Stomach (tissue), 9 donors: ENCODE data around the gene NUDT1. TPM values are rescaled to one million over a fixed set of nuclear protein-coding genes. Genes with fewer than 3 reads are reported as not detected.
A peak's percentile ranks its signal among the peaks of the same experiment; 100 is the strongest.

Source experiments
- DNase-seq, 2 donors: peaks; one replicate each; pipeline versions ENCODE4 v3.0.0 to v3.0.0-alpha.2; 2013 to 2019
- H3K27ac ChIP-seq, 5 donors: fragments of 200-600 bp in 4 of 5; sonication (generic) in 4 of 5; one replicate each; pipeline ENCODE4 v1.5.1; 2013 to 2019; ENCODE audit warnings: mild to moderate bottlenecking in 1 of 5, moderate library complexity in 1 of 5
- H3K27me3 ChIP-seq, 3 donors: fragments of 200-600 bp; sonication (generic); one replicate each; pipeline ENCODE4 v1.5.1; 2017 to 2019; ENCODE audit warnings: mixed run types in 1 of 3
- H3K36me3 ChIP-seq, 4 donors: fragments of 200-600 bp; sonication (generic); 1 replicate in 3 of 4; 2 replicates in 1 of 4; pipeline ENCODE4 v1.5.1; 2016 to 2019
- H3K4me1 ChIP-seq, 4 donors: fragments of 200-600 bp; sonication (generic); one replicate each; pipeline ENCODE4 v1.5.1; 2016 to 2019
- H3K4me3 ChIP-seq, 4 donors: fragments of 200-600 bp; sonication (generic) in 3 of 4; one replicate each; pipeline ENCODE4 v1.5.1; 2016 to 2019; ENCODE audit warnings: mild to moderate bottlenecking in 1 of 4
- H3K9me3 ChIP-seq, 4 donors: fragments of 200-600 bp; sonication (generic); one replicate each; pipeline ENCODE4 v1.5.1; 2016 to 2019
- CTCF ChIP-seq, 7 experiments: fragments of 450-650 bp in 4 of 7; fragments of 200-600 bp in 3 of 7; sonication (generic) in 3 of 7; IDR thresholded peaks; one replicate each; pipeline ENCODE4 v1.5.1; 2016 to 2019; ENCODE audit warnings: antibody characterized with exemption in 7 of 7, control low read depth in 2 of 7, mild to moderate bottlenecking in 1 of 7
- EP300 ChIP-seq: sonication (generic); formaldehyde crosslinking; IDR thresholded peaks from one replicate; pipeline ENCODE4 v1.6.1; 2017; ENCODE audit warnings: antibody characterized with exemption
- POLR2A ChIP-seq, 4 donors: fragments of 450-650 bp; IDR thresholded peaks; one replicate each; pipeline ENCODE4 v1.6.1; 2016; ENCODE audit warnings: antibody characterized with exemption in 4 of 4, control low read depth in 2 of 4, mild to moderate bottlenecking in 1 of 4, moderate library complexity in 1 of 4
- POLR2AphosphoS5 ChIP-seq, 3 donors: sonication (generic); formaldehyde crosslinking; IDR thresholded peaks; one replicate each; pipeline ENCODE4 v1.6.1; 2016; ENCODE audit warnings: antibody characterized with exemption in 3 of 3
- WGBS, 5 donors: extraction: QIAGEN DNeasy Blood & Tissue Kit in 3 of 5; methylation state at CpG; one replicate each; pipeline versions ENCODE4 v1.1.5 to v1.1.7; 2013 to 2018; 5-methylcytosine and 5-hydroxymethylcytosine counted together
- intact Hi-C: fragments of 100-400 bp; cut with DNase I; formaldehyde crosslinking; loops from one replicate; pipeline ENCODE4 v1.15.1; 2023; ENCODE audit warnings: low total_unique reads
- polyA plus RNA-seq, 3 donors: library from polyadenylated mRNA; stranded (reverse); fragments of 200-250 nt; gene quantifications; one replicate each; pipeline ENCODE4 v1.2.3, GENCODE V29; 2013
- total RNA-seq, 5 donors: library from RNA; depleted of rRNA; stranded (reverse); fragments of >200 nt; gene quantifications; one replicate each; pipeline versions ENCODE4 v1.1.0 to v1.2.3, GENCODE V29; 2014 to 2016
- donor health status: healthy with polysubstance abuse.
- donor health status: Bipolar disorder and iron deficiency.
- donor health status: healthy.

The NUDT1 gene
- total and polyA plus RNA-seq, 8 donors, result 4.6 to 37.1 (median 12.0) TPM; not detected in 2

DNA sequence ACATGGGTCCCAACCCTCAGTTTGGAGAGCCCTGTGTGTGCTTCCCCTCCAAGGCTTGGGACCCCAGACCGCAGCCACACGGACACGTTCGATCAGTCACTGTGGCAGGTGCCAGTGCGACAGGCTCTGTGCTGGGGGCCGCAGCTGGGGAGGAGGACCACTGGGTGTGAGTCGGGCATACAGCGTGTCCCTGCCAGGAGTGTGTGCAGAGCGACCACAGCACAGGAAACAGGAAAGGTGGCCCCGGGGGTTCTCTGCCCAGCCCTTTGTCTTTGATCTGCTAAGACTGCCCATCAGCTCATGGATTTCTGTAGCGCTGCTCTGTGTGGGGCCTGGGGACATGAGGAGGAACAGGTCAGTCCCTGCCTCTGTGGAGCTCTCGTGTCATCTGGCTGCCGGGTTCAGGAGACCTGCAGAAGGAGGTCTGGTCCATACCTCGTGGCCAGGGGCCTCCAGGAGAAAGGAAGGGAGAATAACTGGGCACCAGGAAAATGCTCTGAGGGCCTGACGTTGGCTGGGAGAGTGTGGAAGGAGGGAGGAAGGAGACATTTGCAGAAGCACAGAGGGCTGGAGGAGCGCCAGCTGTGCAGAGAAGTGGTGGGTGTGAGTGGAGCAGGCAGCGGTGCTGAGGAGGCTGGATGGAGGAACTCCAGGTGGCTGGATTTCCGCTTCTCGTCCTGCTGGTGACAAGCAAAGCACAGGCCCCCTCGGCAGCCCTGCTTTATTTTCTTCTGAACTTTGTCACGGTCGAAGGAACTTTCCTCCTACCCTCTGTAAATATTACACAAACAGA is 4.1 kb downstream of the NUDT1 start:
- no peaks in the 10 kb centered on the region for H3K27me3 ChIP-seq
- H3K27ac ChIP-seq, result no peak overlapping the region
- H3K9me3 ChIP-seq, result no peaks in the 10 kb centered on the region
- peaks cover 0 to 3% (median 0%) of the 10 kb centered on the region in 4 donors for H3K36me3 ChIP-seq
- DNase-seq, result peak; percentile 28 to 62
- no peak for TF ChIP-seq EP300
- no peak for TF ChIP-seq POLR2A (IDR thresholded peaks at IDR 0.05)
- TF ChIP-seq CTCF (IDR thresholded peaks at IDR 0.05), result no peak
- no peak for TF ChIP-seq POLR2AphosphoS5 (IDR thresholded peaks at IDR 0.05)
- H3K4me3 ChIP-seq, result no peak overlapping the region
- peaks cover 12 to 41% (median 19%) of the 10 kb centered on the region in 4 donors for H3K4me1 ChIP-seq
- intact Hi-C loops, result loop anchor here (10.0 kb wide), 1 partner anchor 99 kb away; no protein-coding TSS in a partner anchor
- WGBS, 5 donors, result 62 to 75% (median 75%) methylated on average over 18 to 22 of the region's 22 CpGs

DNA sequence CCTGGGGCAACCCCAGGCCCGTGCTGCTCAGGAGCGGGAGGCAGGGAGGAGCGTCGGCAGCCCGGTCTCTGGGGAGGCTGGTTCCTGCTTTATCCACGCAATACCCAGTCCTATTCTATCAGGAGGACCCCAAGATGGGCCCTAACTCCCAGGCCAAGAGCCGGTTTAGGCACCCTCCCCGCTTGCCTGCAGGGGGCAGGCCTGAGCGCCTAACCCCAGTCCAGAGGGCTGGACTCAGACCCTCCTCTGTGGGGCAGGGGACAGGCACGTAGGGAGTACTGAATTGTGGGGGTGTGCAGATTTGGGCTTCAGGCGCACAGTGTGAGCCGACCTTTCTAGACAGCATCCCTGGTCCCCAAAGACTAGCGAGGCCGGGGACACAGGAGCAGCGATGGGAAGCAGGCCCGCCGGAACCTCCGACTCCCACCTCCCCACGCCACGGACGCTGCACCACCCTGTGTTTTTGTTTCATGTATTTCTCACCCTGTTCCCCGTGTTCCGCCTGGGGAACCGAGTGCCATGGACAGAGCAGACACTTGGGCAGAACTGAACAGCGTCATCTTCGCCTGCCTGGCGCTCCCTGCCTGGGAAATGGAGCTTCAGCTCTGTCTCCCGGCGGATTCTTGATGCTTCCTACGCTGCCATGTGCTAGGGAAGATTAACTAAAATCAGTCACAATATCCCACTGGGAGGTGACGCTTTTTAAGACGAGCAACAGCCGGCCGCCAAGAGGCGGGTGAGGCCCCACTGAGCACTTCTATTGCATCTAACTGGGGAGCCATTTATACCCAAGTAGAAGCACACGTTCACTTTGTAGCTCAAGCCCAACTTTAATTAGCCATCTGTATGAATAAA is 5.3 kb downstream of the NUDT1 start:
- Histone ChIP-seq H3K4me3 (no peak overlapping the region), H3K27me3 (no peaks in the 10 kb centered on the region), H3K4me1 (peaks cover 7 to 33% (median 12%) of the 10 kb centered on the region in 4 donors), H3K27ac (no peak overlapping the region), H3K36me3 (peaks cover 0 to 6% (median 3%) of the 10 kb centered on the region in 4 donors), H3K9me3 (no peaks in the 10 kb centered on the region)
- intact Hi-C loops, result loop anchor here (10.0 kb wide), 1 partner anchor 97 kb away; no protein-coding TSS in a partner anchor
- WGBS, 5 donors, result 72 to 80% (median 75%) methylated on average over 27 to 36 of the region's 36 CpGs
- peak in 1 of 2 donors; percentile 55 for DNase-seq
- TF ChIP-seq CTCF (IDR thresholded peaks at IDR 0.05), result peak in 4 of 7 experiments; percentile 33 to 44 (median 38)
- TF ChIP-seq EP300, result no peak

GRCh38 chr7:2248984-2249694 is 7.1 kb downstream of the NUDT1 start:
- H3K4me3 ChIP-seq, result no peak overlapping the region
- no peak for TF ChIP-seq EP300
- TF ChIP-seq POLR2AphosphoS5 (IDR thresholded peaks at IDR 0.05), result peak in 1 of 3 donors; percentile 7
- H3K9me3 ChIP-seq, result no peaks in the 10 kb centered on the region
- peak in 1 of 2 donors; percentile 76 for DNase-seq
- H3K27ac ChIP-seq, result peak overlapping the region; percentile 2 to 73 (median 19)
- H3K36me3 ChIP-seq, result peaks cover 3 to 15% (median 12%) of the 10 kb centered on the region in 4 donors
- WGBS, 5 donors, result 39 to 58% (median 53%) methylated on average over 11 to 24 of the region's 24 CpGs
- no peaks in the 10 kb centered on the region for H3K27me3 ChIP-seq
- intact Hi-C loops, result loop anchor here (10.0 kb wide), 1 partner anchor 96 kb away; no protein-coding TSS in a partner anchor
- peaks cover 0 to 23% (median 2%) of the 10 kb centered on the region in 4 donors for H3K4me1 ChIP-seq

DNA sequence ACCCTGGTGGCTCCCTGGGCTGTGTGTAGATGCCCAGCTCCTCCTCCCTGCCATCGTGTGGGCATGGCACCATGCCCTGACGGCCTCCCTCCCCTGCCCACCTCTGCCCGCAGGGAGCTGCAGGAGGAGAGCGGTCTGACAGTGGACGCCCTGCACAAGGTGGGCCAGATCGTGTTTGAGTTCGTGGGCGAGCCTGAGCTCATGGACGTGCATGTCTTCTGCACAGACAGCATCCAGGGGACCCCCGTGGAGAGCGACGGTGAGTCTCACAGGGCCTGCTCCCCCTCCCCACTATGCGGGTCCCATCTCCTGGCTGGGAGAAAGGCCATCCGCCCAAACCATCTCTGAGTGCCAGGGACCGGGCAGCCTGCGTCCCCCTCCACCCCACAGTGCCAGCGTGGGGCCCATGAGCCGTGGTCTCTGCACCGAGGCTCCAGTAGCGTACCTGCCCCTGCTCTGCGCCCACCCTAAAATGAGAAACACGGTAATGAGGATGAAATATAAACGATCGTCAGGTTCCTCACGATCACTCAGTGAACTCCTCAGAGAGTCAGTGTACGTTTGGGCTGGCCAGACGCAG is 7.8 kb downstream of the NUDT1 start:
- WGBS, 5 donors, result 80 to 86% (median 83%) methylated on average over 15 to 27 of the region's 27 CpGs
- DNase-seq, result no peak
- no peaks in the 10 kb centered on the region for H3K9me3 ChIP-seq
- peaks cover 0 to 23% (median 2%) of the 10 kb centered on the region in 4 donors for H3K4me1 ChIP-seq
- intact Hi-C loops, result loop anchor here (10.0 kb wide), 1 partner anchor 95 kb away; no protein-coding TSS in a partner anchor
- peak overlapping the region in 2 of 5 donors; percentile 2 to 73 for H3K27ac ChIP-seq
- TF ChIP-seq POLR2AphosphoS5 (IDR thresholded peaks at IDR 0.05), result no peak
- TF ChIP-seq POLR2A (IDR thresholded peaks at IDR 0.05), result no peak
- TF ChIP-seq EP300, result no peak
- no peak for TF ChIP-seq CTCF (IDR thresholded peaks at IDR 0.05)
- peaks cover 10 to 22% (median 19%) of the 10 kb centered on the region in 4 donors for H3K36me3 ChIP-seq
- H3K27me3 ChIP-seq, result no peaks in the 10 kb centered on the region
- H3K4me3 ChIP-seq, result no peak overlapping the region
